Skeletal muscle satellite cell (primary cell): ENCODE measurements around the gene TNFRSF19.

ENCODE experiments used
- H3K27me3 ChIP-seq: 2 replicates; pipeline ENCODE4 v1.7.0; 2013; ENCODE audit warnings: low read length; ENCODE audit not compliant: control insufficient read depth, insufficient read depth
- H3K36me3 ChIP-seq: 2 replicates; pipeline ENCODE4 v1.7.0; 2013; ENCODE audit warnings: mild to moderate bottlenecking, control low read depth, low read length; ENCODE audit not compliant: insufficient read depth
- H3K4me1 ChIP-seq: 2 replicates; pipeline ENCODE4 v1.7.0; 2013; ENCODE audit warnings: low read length; ENCODE audit not compliant: control insufficient read depth, insufficient read depth
- H3K4me2 ChIP-seq: 2 replicates; pipeline ENCODE4 v1.7.0; 2013; ENCODE audit warnings: mild to moderate bottlenecking, low read length
- H3K4me3 ChIP-seq: 2 replicates; pipeline ENCODE4 v1.7.0; 2013; ENCODE audit warnings: low read length
- H3K9ac ChIP-seq: 2 replicates; pipeline ENCODE4 v1.7.0; 2013; ENCODE audit warnings: mild to moderate bottlenecking, low read depth, low read length, moderate library complexity
- H3K9me3 ChIP-seq: replicated peaks from 2 replicates; pipeline ENCODE4 v1.7.0; 2013; ENCODE audit warnings: mild to moderate bottlenecking, control low read depth, low read length

TNFRSF19 gene

DNA sequence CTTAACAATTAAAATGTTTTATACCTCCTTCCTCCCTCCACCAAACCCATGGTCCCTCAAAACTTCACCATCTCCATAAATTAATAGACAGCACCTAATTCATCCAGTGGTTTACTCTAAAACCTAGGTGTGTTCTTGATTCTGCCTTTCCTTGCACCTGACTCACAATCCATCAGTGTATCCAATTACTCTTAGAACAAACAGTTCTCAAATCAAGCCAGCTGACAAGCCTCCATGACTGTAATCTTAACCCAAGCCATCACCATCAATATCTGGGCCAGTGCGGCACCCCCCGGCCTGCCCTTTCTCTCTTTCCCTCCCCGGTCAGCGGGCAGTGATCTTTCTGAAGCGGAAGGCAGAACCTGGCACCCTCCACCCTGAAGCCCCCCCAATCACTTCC, 75.6 kb downstream of the TNFRSF19 start:
- H3K4me3 ChIP-seq: no peak overlapping the region
- H3K9ac ChIP-seq: no peak overlapping the region
- H3K36me3 ChIP-seq: no peaks in the 10 kb centered on the region
- H3K4me2 ChIP-seq: no peak overlapping the region
- H3K4me1 ChIP-seq: no peaks in the 10 kb centered on the region
- no peaks in the 10 kb centered on the region for H3K9me3 ChIP-seq
- no peaks in the 10 kb centered on the region for H3K27me3 ChIP-seq

DNA sequence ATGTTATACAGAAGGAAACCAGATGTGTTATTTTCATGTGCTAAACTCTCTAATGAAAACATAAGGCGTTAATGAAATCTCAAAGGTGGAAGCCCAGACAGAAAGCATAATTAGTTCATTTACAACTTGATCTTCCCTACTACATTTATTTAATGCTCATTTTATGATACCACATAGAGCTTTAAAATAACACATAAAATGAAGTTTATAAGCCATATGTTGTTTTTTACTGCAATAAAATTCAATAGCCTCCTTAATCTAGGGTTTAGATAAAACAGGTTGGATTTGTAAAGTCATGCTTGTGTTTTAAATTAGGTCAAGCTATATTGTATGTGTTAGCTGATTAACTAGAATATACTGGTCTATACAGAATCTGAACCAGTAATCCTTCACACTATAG, 81.2 kb downstream of the TNFRSF19 start:
- Histone ChIP-seq H3K36me3 (no peaks in the 10 kb centered on the region), H3K27me3 (no peaks in the 10 kb centered on the region), H3K9me3 (no peaks in the 10 kb centered on the region), H3K4me3 (no peak overlapping the region), H3K9ac (no peak overlapping the region), H3K4me1 (peaks cover 4% of the 10 kb centered on the region), H3K4me2 (no peak overlapping the region)

DNA sequence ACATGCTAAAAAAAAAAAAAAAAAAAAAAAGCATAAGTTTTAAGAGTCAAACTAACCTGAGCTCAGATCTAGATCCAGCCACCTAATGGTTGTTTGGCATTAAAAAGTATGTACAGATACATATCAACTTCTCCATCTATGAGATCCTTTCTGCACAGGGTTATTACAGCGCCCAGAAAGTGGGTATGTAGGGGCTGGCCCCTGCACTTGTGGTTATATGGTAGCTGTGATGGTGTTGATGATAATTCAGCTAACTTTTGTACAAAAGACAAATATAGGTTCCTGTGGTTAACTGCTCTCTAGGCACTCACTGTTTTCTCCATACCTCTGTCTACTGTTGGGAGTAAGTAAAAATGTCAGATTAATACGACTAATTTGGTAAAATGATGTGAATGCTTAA, 81.7 kb downstream of the TNFRSF19 start:
- Histone ChIP-seq H3K27me3 (no peaks in the 10 kb centered on the region), H3K4me1 (peaks cover 9% of the 10 kb centered on the region), H3K9me3 (no peaks in the 10 kb centered on the region), H3K4me3 (no peak overlapping the region), H3K36me3 (no peaks in the 10 kb centered on the region), H3K4me2 (no peak overlapping the region), H3K9ac (no peak overlapping the region)

DNA sequence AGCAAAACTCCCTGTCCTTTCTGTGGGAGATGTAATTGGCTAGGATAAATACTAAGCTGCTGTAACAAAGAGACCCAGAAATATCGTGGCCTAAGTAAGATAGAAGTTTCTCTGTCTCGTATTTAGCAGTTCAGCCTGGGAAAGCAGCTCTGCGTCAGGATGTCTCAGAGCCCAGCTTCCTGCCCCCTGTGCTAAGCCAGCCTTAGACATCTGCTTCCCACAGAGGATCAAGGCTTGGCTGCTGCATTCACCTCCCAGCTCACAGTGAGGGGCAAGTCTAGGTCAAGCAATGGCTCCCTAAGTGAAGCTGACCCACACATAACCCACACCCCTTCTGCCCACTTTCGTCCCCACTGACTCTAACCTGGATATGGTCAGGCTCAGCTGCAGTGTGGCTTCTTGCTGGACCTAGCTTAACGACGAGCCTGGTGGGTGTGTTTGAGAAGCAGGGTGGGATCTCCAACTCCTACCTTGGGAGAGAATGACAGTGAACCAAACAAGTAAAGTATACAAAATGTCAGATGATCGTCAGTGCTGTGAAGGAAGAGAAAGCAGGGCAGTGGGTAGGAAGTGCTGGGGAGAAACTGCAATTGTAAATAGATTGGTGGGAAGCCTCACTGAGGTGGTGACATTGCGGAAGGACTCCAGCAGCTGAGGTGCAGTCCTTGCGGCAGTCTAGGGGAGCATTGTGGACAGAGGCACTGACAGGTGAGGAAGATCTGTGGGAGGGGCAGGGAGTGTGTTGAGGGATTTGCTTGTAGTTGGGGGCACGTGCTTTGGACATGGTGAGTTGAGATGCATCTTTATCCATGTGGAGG, 82.9 kb downstream of the TNFRSF19 start:
- Histone ChIP-seq H3K27me3 (no peaks in the 10 kb centered on the region), H3K4me1 (peaks cover 14% of the 10 kb centered on the region), H3K9ac (no peak overlapping the region), H3K4me3 (no peak overlapping the region), H3K4me2 (no peak overlapping the region), H3K9me3 (no peaks in the 10 kb centered on the region), H3K36me3 (no peaks in the 10 kb centered on the region)

DNA sequence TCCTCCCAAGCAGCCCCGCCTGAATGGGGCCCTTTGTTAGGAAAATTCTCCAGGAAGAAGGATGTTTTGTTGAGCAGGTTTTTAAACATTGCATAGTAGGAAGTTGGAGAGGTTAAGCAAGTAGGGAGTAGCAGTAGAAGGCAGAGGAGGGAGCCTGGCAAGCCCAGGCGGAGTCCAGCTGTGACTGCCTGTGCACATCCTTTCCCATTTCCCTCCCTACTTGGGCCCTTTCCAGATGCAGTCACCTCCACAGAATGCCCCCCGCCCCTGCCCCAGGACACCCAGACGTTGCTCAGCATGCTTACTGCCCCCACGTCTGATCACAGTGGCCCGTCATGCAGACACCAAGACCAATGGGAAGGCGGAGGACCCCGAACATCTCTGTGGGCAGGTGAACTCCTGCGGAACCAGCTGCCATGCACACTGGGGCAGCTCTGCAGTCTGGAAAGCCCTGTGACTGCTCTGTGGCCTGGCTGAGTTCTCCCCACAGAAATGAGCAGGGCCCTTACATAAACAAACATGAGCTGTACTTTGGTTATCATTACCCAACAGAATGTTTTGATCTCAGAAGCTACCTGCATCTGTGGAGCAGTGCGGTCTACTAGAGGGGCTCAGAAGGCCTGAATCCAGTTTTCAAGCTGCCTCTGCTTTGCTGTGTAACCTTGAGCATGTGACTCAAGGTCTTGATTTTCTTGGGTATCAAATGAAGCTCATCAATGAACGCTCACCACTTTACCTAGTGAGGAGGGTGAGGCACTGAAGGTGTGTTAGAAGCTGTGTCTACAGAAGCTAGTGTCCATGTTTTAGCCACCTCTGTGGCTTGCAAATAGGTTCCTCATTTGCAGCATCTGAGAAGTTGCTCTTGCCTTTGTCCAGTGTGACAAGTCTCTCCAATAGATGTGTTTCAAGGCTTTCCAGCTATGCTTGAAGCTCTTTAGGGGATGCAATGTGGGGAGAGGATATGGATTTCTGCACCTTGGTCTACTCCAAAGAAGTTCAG, 84.2 kb downstream of the TNFRSF19 start:
- Histone ChIP-seq H3K4me3 (no peak overlapping the region), H3K36me3 (no peaks in the 10 kb centered on the region), H3K4me1 (peaks cover 14% of the 10 kb centered on the region), H3K27me3 (no peaks in the 10 kb centered on the region), H3K4me2 (no peak overlapping the region), H3K9ac (no peak overlapping the region), H3K9me3 (no peaks in the 10 kb centered on the region)

DNA sequence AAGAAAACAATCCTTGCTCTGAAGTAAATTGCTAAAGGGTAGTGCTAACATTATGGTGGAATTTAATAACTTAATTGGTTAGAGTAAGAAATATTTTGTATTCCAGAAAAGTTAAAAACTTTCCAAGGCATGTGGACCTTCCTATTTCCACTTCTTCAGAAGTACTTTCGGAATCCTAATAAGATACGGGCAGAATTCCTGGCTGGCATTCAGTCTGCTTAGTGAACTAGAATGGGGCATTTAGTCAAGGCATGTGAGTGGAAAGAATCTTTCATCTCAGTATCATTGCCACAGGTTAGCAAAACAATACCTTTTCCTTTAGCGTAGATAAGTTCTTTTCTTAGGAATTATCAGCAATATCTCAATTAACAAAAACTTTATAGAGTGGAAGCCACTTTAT, 85.1 kb downstream of the TNFRSF19 start:
- no peaks in the 10 kb centered on the region for H3K27me3 ChIP-seq
- no peak overlapping the region for H3K4me3 ChIP-seq
- peaks cover 14% of the 10 kb centered on the region for H3K4me1 ChIP-seq
- H3K9ac ChIP-seq: no peak overlapping the region
- H3K36me3 ChIP-seq: no peaks in the 10 kb centered on the region
- no peak overlapping the region for H3K4me2 ChIP-seq
- H3K9me3 ChIP-seq: no peaks in the 10 kb centered on the region

DNA sequence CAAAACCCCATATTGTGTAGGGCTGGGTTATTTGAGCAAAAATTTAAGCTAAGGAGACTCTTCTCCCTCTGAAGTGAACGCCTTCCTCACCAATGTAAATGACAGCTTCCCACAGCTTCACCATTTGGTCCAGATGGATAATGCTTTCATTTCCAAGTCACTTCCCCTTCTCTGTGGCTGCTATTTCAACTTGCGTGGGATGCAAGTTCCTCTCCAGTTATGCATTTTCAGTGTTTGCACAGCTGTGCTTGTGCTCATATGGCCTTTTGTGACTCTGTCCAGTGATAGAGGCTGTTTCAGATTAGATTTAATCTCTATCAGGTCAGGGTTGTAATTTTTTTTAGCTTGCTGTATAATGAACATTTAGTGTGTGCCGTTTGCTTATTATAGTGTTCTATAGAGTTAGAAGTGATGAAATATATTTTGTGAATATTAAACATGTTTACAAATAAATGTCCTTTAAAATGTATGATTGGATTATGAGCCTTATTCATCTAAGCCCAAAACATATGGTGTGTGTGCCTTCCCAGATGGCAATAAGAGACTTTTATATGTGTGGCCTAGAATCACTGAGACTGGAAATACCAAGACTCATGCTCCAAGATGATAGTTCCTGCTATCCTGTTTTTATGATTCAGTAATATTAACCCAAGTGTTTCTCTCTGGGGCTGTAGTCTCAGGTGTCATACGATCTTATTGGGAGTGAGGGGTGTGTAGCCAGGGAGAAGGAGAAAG, 86.6 kb downstream of the TNFRSF19 start:
- no peaks in the 10 kb centered on the region for H3K36me3 ChIP-seq
- H3K9ac ChIP-seq: peak overlapping the region; percentile 38
- no peaks in the 10 kb centered on the region for H3K27me3 ChIP-seq
- no peaks in the 10 kb centered on the region for H3K9me3 ChIP-seq
- H3K4me3 ChIP-seq: no peak overlapping the region
- peaks cover 14% of the 10 kb centered on the region for H3K4me1 ChIP-seq
- H3K4me2 ChIP-seq: peak overlapping the region; percentile 56

DNA sequence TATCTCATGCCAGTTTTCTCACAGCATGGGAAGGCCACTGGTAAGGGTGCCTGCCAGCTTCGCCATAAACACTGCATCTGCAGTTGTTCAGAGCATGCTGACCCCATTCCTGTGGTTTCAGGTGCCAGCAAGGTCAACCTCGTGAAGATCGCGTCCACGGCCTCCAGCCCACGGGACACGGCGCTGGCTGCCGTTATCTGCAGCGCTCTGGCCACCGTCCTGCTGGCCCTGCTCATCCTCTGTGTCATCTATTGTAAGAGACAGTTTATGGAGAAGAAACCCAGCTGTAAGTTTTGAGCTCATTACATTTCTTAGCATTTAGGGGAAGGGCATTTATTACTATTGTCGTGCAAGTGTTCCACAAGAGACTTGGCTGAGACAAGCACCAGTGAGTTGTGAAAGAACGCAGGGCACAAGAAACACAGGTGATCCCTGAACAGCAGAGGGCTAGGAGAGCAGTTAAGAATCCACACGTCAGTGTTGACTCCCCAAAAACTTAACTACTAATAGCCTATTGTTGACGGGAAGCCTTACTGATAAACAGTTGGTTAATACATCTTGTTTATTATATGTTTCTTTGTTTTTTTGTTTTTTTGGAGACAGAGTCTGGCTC, 88.8 kb downstream of the TNFRSF19 start:
- no peaks in the 10 kb centered on the region for H3K27me3 ChIP-seq
- no peak overlapping the region for H3K4me3 ChIP-seq
- H3K4me2 ChIP-seq: no peak overlapping the region
- H3K9ac ChIP-seq: no peak overlapping the region
- no peaks in the 10 kb centered on the region for H3K9me3 ChIP-seq
- peaks cover 14% of the 10 kb centered on the region for H3K4me1 ChIP-seq
- no peaks in the 10 kb centered on the region for H3K36me3 ChIP-seq

DNA sequence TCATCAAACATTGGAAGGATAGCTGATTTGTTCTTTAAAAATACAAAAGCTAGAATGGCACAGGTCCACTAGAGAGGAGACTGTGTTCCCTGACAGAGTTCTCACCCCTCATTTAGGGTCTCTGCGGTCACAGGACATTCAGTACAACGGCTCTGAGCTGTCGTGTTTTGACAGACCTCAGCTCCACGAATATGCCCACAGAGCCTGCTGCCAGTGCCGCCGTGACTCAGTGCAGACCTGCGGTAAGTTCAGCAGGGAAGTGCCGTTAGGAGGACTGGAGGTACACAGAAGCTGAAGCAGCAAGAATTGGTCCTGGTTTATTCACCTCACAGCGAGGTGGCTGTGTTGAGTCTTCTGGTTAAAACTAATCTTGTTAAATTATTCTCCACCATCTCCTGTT, 90.0 kb downstream of the TNFRSF19 start:
- H3K36me3 ChIP-seq: no peaks in the 10 kb centered on the region
- H3K27me3 ChIP-seq: no peaks in the 10 kb centered on the region
- peaks cover 14% of the 10 kb centered on the region for H3K4me1 ChIP-seq
- H3K9me3 ChIP-seq: no peaks in the 10 kb centered on the region
- H3K4me3 ChIP-seq: no peak overlapping the region
- H3K9ac ChIP-seq: no peak overlapping the region
- no peak overlapping the region for H3K4me2 ChIP-seq

DNA sequence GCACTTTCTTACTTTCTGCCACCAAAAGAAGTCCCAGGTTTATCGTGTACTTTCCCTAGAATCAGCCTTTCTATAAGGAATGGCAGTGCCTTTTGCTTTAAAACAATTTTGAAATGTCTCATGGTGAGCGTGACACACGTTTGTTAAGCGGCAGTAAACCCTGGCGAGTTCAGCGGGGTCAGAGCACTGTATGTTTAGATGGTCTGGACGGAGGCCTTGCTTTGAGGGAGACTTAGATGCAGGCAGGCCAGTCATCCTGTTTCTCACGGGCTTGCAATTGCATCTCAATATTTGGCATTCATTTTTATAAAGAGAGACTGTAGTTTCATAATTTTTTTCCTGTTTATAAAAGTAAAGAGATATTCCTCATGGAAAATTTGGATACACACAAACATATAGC, 96.4 kb downstream of the TNFRSF19 start:
- Histone ChIP-seq H3K9ac (no peak overlapping the region), H3K36me3 (no peaks in the 10 kb centered on the region), H3K4me1 (peaks cover 2% of the 10 kb centered on the region), H3K9me3 (no peaks in the 10 kb centered on the region), H3K27me3 (no peaks in the 10 kb centered on the region), H3K4me2 (no peak overlapping the region), H3K4me3 (no peak overlapping the region)

DNA sequence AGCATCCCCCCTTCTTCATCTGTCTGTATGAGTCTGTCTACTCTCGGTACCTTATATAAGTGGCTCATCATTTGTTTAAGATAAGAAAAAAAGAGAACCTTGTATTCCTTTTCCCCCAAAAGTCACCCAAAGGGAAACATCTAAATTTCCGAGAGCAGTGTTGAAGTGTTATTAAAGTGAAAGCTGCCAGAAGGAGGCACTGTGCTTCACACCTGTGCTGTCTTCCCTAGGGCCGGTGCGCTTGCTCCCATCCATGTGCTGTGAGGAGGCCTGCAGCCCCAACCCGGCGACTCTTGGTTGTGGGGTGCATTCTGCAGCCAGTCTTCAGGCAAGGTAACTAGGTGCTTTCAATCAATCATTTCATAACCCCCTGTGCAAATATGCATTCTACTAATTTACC, 97.5 kb downstream of the TNFRSF19 start:
- Histone ChIP-seq H3K4me3 (no peak overlapping the region), H3K27me3 (no peaks in the 10 kb centered on the region), H3K9me3 (no peaks in the 10 kb centered on the region), H3K9ac (no peak overlapping the region), H3K36me3 (no peaks in the 10 kb centered on the region), H3K4me1 (peaks cover 14% of the 10 kb centered on the region), H3K4me2 (no peak overlapping the region)
